Stimulated activated naive B cell treated with anti-CD40 and anti-IgM and Interleukin-4, amounts not matched to agents 10 μg/mL and 1 μg/mL and 100 μg/mL, for 72 hours (primary cell): ENCODE data around the gene VPS26C.
"Not testable (repeated sequence)": the region's sequence is repeated elsewhere in the genome, so short reads cannot be mapped to it uniquely, and the experiment has no call there.

ENCODE experiments used
- ATAC-seq, 2 donors: fragments of 150-1000 bp; cut with Tn5 transposase; replicated peaks; 2 replicates each; pipeline ENCODE4 v1.10.0; 2021; ENCODE audit warnings: moderate library complexity in 1 of 2
- DNase-seq: peaks from one replicate; pipeline ENCODE4 v3.0.0; 2021
- H3K27ac Mint-ChIP-seq: one replicate; pipeline ENCODE4 v1.8.0; 2022; ENCODE audit warnings: mild to moderate bottlenecking, mixed read lengths
- H3K27me3 Mint-ChIP-seq, 2 donors: one replicate each; pipeline ENCODE4 v1.8.0; 2022; ENCODE audit warnings: mixed read lengths in 2 of 2
- H3K36me3 Mint-ChIP-seq, 2 donors: one replicate each; pipeline ENCODE4 v1.8.0; 2022; ENCODE audit warnings: mixed read lengths in 2 of 2, mild to moderate bottlenecking in 1 of 2
- H3K4me1 Mint-ChIP-seq, 2 donors: one replicate each; pipeline ENCODE4 v1.8.0; 2022; ENCODE audit warnings: mixed read lengths in 2 of 2, mild to moderate bottlenecking in 1 of 2
- H3K4me3 Mint-ChIP-seq, 2 donors: one replicate each; pipeline ENCODE4 v1.8.0; 2022; ENCODE audit warnings: mild to moderate bottlenecking in 2 of 2, mixed read lengths in 2 of 2, moderate library complexity in 1 of 2
- H3K9me3 Mint-ChIP-seq, 2 donors: one replicate each; pipeline ENCODE4 v1.8.0; 2022; ENCODE audit warnings: mixed read lengths in 2 of 2, mild to moderate bottlenecking in 1 of 2

VPS26C gene

GRCh38 chr21:37231249-37231645 lies 35.9 kb downstream of the VPS26C start:
- DNase-seq (no peak), ATAC-seq (no peak)
- no peak overlapping the region for H3K4me3 Mint-ChIP-seq
- no peaks in the 10 kb centered on the region for H3K27me3 Mint-ChIP-seq
- H3K27ac Mint-ChIP-seq: peak overlapping the region; percentile 65
- peaks cover 46 to 50% of the 10 kb centered on the region in 2 donors for H3K36me3 Mint-ChIP-seq
- H3K4me1 Mint-ChIP-seq: peaks cover 11 to 13% of the 10 kb centered on the region in 2 donors
- no peaks in the 10 kb centered on the region for H3K9me3 Mint-ChIP-seq

- peaks cover 46 to 51% of the 10 kb centered on the region in 2 donors for H3K36me3 Mint-ChIP-seq
- no peaks in the 10 kb centered on the region for H3K27me3 Mint-ChIP-seq
Measured at GRCh38 chr21:37230632-37231248, 36.4 kb downstream of the VPS26C start.

GRCh38 chr21:37228003-37228400 lies 39.1 kb downstream of the VPS26C start:
- Mint-ChIP-seq H3K4me1 (peaks cover 22 to 28% of the 10 kb centered on the region in 2 donors), H3K27ac (no peak overlapping the region), H3K9me3 (no peaks in the 10 kb centered on the region), H3K36me3 (peaks cover 55 to 74% of the 10 kb centered on the region in 2 donors), H3K4me3 (no peak overlapping the region), H3K27me3 (no peaks in the 10 kb centered on the region)
- ATAC-seq: no peak
- no peak for DNase-seq

More at GRCh38 chr21:37230632-37231248, 36.4 kb downstream of the VPS26C start:
- peak overlapping the region; percentile 65 for H3K27ac Mint-ChIP-seq
- no peak overlapping the region for H3K4me3 Mint-ChIP-seq
- peaks cover 14 to 17% of the 10 kb centered on the region in 2 donors for H3K4me1 Mint-ChIP-seq
- ATAC-seq (no peak), DNase-seq (no peak)
- no peaks in the 10 kb centered on the region for H3K9me3 Mint-ChIP-seq

GRCh38 chr21:37227071-37228002 lies 39.8 kb downstream of the VPS26C start:
- Mint-ChIP-seq H3K36me3 (peaks cover 50 to 74% of the 10 kb centered on the region in 2 donors), H3K27me3 (no peaks in the 10 kb centered on the region), H3K4me1 (peaks cover 23 to 27% of the 10 kb centered on the region in 2 donors), H3K9me3 (no peaks in the 10 kb centered on the region), H3K27ac (peak overlapping the region; percentile 37), H3K4me3 (no peak overlapping the region)
- no peak for DNase-seq
- no peak for ATAC-seq

- Mint-ChIP-seq H3K27ac (peak overlapping the region; percentile 85), H3K4me3 (no peak overlapping the region), H3K9me3 (no peaks in the 10 kb centered on the region), H3K27me3 (no peaks in the 10 kb centered on the region), H3K4me1 (peaks cover 20 to 21% of the 10 kb centered on the region in 2 donors), H3K36me3 (peaks cover 43 to 66% of the 10 kb centered on the region in 2 donors)
- ATAC-seq (no peak), DNase-seq (no peak)
Measured at GRCh38 chr21:37226041-37226920, 40.9 kb downstream of the VPS26C start.

- Mint-ChIP-seq H3K36me3 (peaks cover 36 to 65% of the 10 kb centered on the region in 2 donors), H3K4me1 (peaks cover 23 to 30% of the 10 kb centered on the region in 2 donors), H3K4me3 (peak overlapping the region; percentile 15 to 40), H3K27me3 (no peaks in the 10 kb centered on the region), H3K9me3 (no peaks in the 10 kb centered on the region), H3K27ac (peak overlapping the region; percentile 85)
- peak; percentile 4 to 13 for ATAC-seq
- no peak for DNase-seq
Measured at GRCh38 chr21:37224861-37225839, 42.0 kb downstream of the VPS26C start.

- H3K4me1 Mint-ChIP-seq: peaks cover 28 to 37% of the 10 kb centered on the region in 2 donors
- no peak overlapping the region for H3K4me3 Mint-ChIP-seq
Measured at GRCh38 chr21:37223804-37224345, 43.3 kb downstream of the VPS26C start.

GRCh38 chr21:37222248-37222647 lies 44.9 kb downstream of the VPS26C start:
- not testable (repeated sequence) for DNase-seq, H3K9me3 Mint-ChIP-seq, H3K27me3 Mint-ChIP-seq, H3K27ac Mint-ChIP-seq, ATAC-seq
- peaks cover 25 to 57% of the 10 kb centered on the region in 2 donors for H3K36me3 Mint-ChIP-seq
- peaks cover 28 to 37% of the 10 kb centered on the region in 2 donors for H3K4me1 Mint-ChIP-seq
- peak overlapping the region in 1 of 2 donors; percentile 22 for H3K4me3 Mint-ChIP-seq

More at GRCh38 chr21:37223804-37224345, 43.3 kb downstream of the VPS26C start:
- H3K27me3 Mint-ChIP-seq: no peaks in the 10 kb centered on the region
- DNase-seq (no peak), ATAC-seq (no peak)
- H3K27ac Mint-ChIP-seq: no peak overlapping the region
- H3K36me3 Mint-ChIP-seq: peaks cover 32 to 68% of the 10 kb centered on the region in 2 donors
- no peaks in the 10 kb centered on the region for H3K9me3 Mint-ChIP-seq

GRCh38 chr21:37220981-37221664 lies 46.0 kb downstream of the VPS26C start:
- peak overlapping the region; percentile 95 to 97 for H3K4me3 Mint-ChIP-seq
- DNase-seq: peak; percentile 92
- ATAC-seq: peak; percentile 90
- H3K4me1 Mint-ChIP-seq: peaks cover 25 to 37% of the 10 kb centered on the region in 2 donors
- no peaks in the 10 kb centered on the region for H3K27me3 Mint-ChIP-seq
- peak overlapping the region; percentile 98 for H3K27ac Mint-ChIP-seq
- peaks cover 19 to 47% of the 10 kb centered on the region in 2 donors for H3K36me3 Mint-ChIP-seq
- no peaks in the 10 kb centered on the region for H3K9me3 Mint-ChIP-seq

- H3K9me3 Mint-ChIP-seq: no peaks in the 10 kb centered on the region
- peak overlapping the region; percentile 98 for H3K27ac Mint-ChIP-seq
- peaks cover 20 to 31% of the 10 kb centered on the region in 2 donors for H3K4me1 Mint-ChIP-seq
Measured at GRCh38 chr21:37220433-37220980, 46.6 kb downstream of the VPS26C start.

GRCh38 chr21:37219761-37220432 lies 47.2 kb downstream of the VPS26C start:
- no peak for DNase-seq
- no peaks in the 10 kb centered on the region for H3K9me3 Mint-ChIP-seq
- H3K4me1 Mint-ChIP-seq: peaks cover 16 to 25% of the 10 kb centered on the region in 2 donors
- no peak for ATAC-seq
- H3K27ac Mint-ChIP-seq: peak overlapping the region; percentile 98
- peak overlapping the region; percentile 95 to 97 for H3K4me3 Mint-ChIP-seq
- no peaks in the 10 kb centered on the region for H3K27me3 Mint-ChIP-seq
- H3K36me3 Mint-ChIP-seq: peaks cover 12 to 35% of the 10 kb centered on the region in 2 donors

More at GRCh38 chr21:37220433-37220980, 46.6 kb downstream of the VPS26C start:
- DNase-seq (peak; percentile 18), ATAC-seq (no peak)
- Mint-ChIP-seq H3K36me3 (peaks cover 14 to 41% of the 10 kb centered on the region in 2 donors), H3K4me3 (peak overlapping the region; percentile 95 to 97), H3K27me3 (no peaks in the 10 kb centered on the region)
